Activated naive CD8-positive, alpha-beta T cell treated with anti-CD3 and anti-CD28 coated beads for 36 hours (primary cell): ENCODE measurements around the gene SLC4A11. TPM values are rescaled to one million over a fixed set of nuclear protein-coding genes. Genes with fewer than 3 reads are reported as not detected.

ENCODE experiments used
- DNase-seq: peaks from one replicate; pipeline ENCODE4 v3.0.0; 2021
- H3K27ac Mint-ChIP-seq: one replicate; pipeline ENCODE4 v1.8.0; 2022; ENCODE audit warnings: mild to moderate bottlenecking, moderate library complexity, mixed read lengths
- H3K27me3 Mint-ChIP-seq: one replicate; pipeline ENCODE4 v1.8.0; 2022; ENCODE audit warnings: mild to moderate bottlenecking, mixed read lengths
- H3K36me3 Mint-ChIP-seq: one replicate; pipeline ENCODE4 v1.8.0; 2021; ENCODE audit warnings: mild to moderate bottlenecking, mixed read lengths
- H3K4me1 Mint-ChIP-seq: one replicate; pipeline ENCODE4 v1.8.0; 2021; ENCODE audit warnings: mixed read lengths
- H3K4me3 Mint-ChIP-seq: one replicate; pipeline ENCODE4 v1.8.0; 2022; ENCODE audit warnings: mild to moderate bottlenecking, moderate library complexity, mixed read lengths
- H3K9me3 Mint-ChIP-seq: one replicate; pipeline ENCODE4 v1.8.0; 2022; ENCODE audit warnings: mixed read lengths
- total RNA-seq, 2 experiments: library from RNA; stranded (reverse); gene quantifications; one replicate each; pipeline ENCODE4 v1.2.3, GENCODE V29; 2021

SLC4A11 gene
- total RNA-seq, 2 experiments from 2014 or later: 1.8 to 2.9 TPM

DNA sequence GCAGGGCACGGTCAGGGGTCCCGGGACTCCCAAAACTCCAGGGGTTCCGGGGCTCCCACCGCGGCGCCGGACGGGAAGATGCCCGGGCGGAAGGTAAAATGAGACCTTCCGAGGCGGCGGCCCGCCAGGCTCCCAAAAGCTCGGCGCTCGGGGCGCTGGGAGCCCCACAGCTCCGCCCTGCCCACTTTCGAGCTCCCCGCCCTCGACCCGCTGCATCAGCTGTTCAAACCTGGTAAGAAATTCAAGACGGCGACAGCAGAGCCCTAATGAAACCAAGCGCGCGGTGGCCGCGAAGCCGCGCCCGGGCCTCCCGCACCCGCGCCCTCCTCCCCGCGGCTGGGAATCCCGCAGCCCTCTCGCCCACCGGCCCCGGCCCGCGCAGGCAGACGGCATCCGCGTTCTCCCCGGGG lies 369 bp downstream of the SLC4A11 start:
- Mint-ChIP-seq H3K27me3 (peaks cover 63% of the 10 kb centered on the region), H3K9me3 (no peaks in the 10 kb centered on the region), H3K4me1 (peaks cover 8% of the 10 kb centered on the region), H3K4me3 (peak overlapping the region; percentile 78), H3K36me3 (no peaks in the 10 kb centered on the region), H3K27ac (no peak overlapping the region)
- DNase-seq: peak; percentile 69

- no peaks in the 10 kb centered on the region for H3K36me3 Mint-ChIP-seq
- peak overlapping the region; percentile 66 for H3K4me3 Mint-ChIP-seq
- H3K9me3 Mint-ChIP-seq: no peaks in the 10 kb centered on the region
- no peak overlapping the region for H3K27ac Mint-ChIP-seq
- peak; percentile 23 for DNase-seq
- peaks cover 63% of the 10 kb centered on the region for H3K27me3 Mint-ChIP-seq
- peaks cover 8% of the 10 kb centered on the region for H3K4me1 Mint-ChIP-seq
These were observed 903 bp downstream of the SLC4A11 start for GRCh38 chr20:3237958-3238615.

DNA sequence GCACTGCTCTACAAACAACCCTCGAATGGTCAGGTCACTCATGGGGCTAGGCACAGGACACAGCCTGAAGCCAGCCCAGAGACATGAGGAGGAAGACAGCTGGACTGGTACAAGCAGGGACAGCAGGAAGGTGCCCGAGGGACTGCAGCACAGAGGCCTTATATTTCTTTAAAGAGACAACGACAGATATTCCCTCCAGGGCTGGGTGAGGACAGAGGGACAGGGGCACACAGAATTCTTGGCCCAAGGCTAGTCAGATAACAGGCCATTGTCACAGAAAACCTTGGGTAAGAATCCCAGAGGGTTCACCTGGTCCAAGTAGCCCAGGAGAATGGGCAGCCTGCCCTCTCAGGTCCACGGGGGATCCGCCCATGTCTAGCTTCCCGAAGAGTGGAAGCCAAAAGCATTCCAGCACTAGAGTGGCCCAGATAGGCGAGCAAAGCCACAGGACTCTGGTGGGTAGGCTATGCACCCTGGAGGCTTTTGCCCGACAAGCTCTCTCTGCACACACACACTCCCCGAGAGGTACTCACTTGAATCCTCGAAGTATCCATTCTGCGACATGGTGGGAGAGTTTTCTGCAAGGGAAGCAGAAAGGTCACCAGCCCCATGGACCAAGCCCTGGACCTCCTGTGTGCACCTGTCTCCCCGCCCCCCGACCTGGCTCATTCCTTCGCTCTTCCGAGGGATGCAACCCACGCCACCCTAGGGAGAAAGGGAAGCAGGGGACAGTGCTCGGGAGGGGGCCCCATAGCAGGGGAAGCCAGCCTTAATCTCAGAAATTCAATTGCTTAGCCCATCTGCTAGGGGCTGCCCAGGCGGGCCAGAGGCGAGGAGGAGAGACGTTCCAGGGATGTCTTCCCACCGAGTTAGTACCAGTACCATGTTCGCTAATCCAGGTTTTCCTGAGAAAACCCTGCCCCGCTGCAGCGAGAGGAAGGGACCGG lies 1.7 kb downstream of the SLC4A11 start:
- Mint-ChIP-seq H3K4me3 (peak overlapping the region; percentile 66), H3K4me1 (peaks cover 8% of the 10 kb centered on the region), H3K36me3 (no peaks in the 10 kb centered on the region), H3K27me3 (peaks cover 60% of the 10 kb centered on the region), H3K9me3 (no peaks in the 10 kb centered on the region), H3K27ac (no peak overlapping the region)
- DNase-seq: no peak

DNA sequence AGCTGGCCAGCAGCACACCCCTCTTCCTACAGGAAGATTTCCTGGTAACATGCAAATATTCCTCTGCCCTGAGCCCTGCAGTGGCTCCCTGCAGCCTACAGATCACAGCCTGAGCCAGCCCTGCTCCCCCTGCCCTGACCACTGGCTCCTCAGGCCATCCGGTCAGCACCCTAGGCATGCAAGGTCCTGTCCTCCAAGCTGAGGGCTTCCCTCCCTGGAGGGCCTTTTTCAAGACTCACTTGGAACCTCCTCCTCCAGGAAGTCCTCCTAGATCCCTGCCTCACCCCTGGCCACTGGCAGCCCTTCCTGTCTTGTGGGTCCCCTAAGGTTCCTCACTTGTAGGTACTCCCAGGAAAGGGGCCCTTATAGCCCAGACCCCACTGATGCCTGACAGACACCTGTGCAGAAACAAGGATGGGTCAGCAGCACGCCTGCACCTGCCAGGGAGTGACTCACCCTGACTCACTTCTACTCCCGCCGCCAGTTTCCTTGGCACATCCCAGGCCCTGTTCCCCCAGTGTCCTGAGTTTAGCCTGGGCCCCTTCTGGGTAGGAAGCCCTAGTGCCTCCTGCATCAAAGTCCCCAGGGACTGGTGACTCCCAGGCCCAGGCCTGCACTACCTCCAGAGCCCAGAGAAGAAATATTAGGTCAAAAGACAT lies 3.2 kb downstream of the SLC4A11 start:
- H3K4me3 Mint-ChIP-seq: no peak overlapping the region

DNA sequence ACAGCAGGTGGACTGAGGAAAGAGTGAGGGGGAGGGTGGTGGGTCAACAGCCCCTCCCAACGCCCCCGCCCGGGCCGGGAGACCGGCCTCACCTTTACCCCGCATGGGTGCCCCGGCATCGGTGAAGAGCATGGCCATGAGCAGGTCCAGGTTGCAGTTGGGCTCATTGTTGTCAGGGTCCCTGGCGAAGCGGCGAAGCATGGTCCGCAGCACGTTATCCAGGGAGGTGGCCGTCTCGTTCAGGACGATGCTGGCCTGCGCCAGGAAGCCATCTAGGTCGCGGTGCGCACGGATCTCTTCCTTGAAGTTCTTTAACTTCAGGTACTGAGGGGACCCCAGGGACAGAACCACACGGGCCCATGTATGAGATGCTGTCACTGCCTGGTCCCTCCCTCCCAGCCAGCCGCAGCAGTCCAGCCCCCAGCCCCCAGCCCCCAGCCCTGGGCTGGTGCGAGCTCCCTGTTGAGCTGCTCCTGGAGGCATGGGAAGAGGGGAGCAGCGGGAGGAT lies 4.9 kb downstream of the SLC4A11 start:
- Mint-ChIP-seq H3K27me3 (peaks cover 34% of the 10 kb centered on the region), H3K27ac (no peak overlapping the region), H3K4me3 (no peak overlapping the region), H3K36me3 (no peaks in the 10 kb centered on the region), H3K4me1 (peaks cover 4% of the 10 kb centered on the region), H3K9me3 (no peaks in the 10 kb centered on the region)
- no peak for DNase-seq

More for the DNA sequence above, 3.2 kb downstream of the SLC4A11 start:
- no peaks in the 10 kb centered on the region for H3K9me3 Mint-ChIP-seq
- peaks cover 48% of the 10 kb centered on the region for H3K27me3 Mint-ChIP-seq
- DNase-seq: no peak
- H3K36me3 Mint-ChIP-seq: no peaks in the 10 kb centered on the region
- H3K27ac Mint-ChIP-seq: no peak overlapping the region
- peaks cover 8% of the 10 kb centered on the region for H3K4me1 Mint-ChIP-seq

- no peak for DNase-seq
- Mint-ChIP-seq H3K9me3 (no peaks in the 10 kb centered on the region), H3K27ac (no peak overlapping the region), H3K36me3 (no peaks in the 10 kb centered on the region), H3K4me1 (peaks cover 4% of the 10 kb centered on the region), H3K4me3 (no peak overlapping the region), H3K27me3 (peaks cover 30% of the 10 kb centered on the region)
These were observed 5.6 kb downstream of the SLC4A11 start for GRCh38 chr20:3233131-3233990.

DNA sequence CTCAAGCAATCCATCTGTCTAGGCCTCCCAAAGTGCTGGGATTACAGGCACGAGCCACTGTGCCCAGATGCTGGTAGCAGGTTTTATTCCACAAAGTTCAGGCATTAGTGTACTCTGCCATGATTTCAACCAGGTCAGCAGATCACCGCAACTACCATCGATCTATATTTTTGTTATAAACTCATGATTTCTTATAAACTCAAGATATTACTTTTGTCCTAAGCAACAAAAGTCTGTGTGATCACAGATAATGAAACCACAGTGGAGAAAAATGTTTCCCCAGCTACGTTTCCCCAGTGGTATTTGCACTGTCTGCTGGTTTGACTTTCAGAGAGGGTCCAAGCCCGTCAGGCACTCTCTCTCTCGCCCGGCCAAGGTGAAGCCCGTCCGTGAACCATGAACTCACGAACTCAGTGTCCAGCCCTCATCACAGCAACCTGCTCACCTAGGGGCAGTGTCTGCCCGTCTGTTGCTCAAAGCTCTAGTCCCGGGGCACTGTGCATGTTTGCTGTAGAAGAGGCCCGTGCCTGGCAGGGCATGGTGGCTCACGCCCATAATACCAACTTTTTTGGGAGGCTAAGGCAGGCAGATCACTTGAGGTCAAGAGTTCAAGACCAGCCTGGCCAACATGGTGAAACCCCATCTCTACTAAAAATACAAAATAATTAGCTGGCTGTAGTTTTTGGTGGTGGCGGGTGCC lies 7.0 kb downstream of the SLC4A11 start:
- no peak overlapping the region for H3K27ac Mint-ChIP-seq

DNA sequence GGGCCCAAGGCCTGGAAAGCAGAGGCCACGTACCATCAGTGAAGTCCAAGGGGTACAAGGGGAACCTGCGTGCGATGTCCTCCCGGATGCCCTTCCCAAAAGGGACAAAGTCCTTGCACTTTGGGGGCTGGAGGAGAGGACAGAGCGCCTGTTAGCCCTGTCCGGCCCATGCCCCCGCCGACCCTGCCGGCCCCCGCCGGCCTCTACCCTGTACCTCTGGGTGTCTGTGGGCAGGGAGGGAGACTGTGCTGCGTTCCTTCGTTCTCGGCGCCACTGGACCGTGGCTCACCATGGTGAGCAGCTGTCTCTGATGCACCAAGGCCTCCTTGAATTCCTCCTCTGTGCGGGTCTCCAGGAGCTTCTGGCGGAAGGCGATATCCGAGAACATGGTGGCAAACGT lies 7.9 kb downstream of the SLC4A11 start:
- no peaks in the 10 kb centered on the region for H3K4me1 Mint-ChIP-seq
- no peak overlapping the region for H3K4me3 Mint-ChIP-seq
- H3K9me3 Mint-ChIP-seq: no peaks in the 10 kb centered on the region
- peaks cover 10% of the 10 kb centered on the region for H3K27me3 Mint-ChIP-seq
- H3K36me3 Mint-ChIP-seq: no peaks in the 10 kb centered on the region
- H3K27ac Mint-ChIP-seq: no peak overlapping the region
- no peak for DNase-seq

More for the DNA sequence above, 7.0 kb downstream of the SLC4A11 start:
- Mint-ChIP-seq H3K9me3 (no peaks in the 10 kb centered on the region), H3K4me1 (no peaks in the 10 kb centered on the region), H3K27me3 (peaks cover 19% of the 10 kb centered on the region), H3K36me3 (no peaks in the 10 kb centered on the region), H3K4me3 (no peak overlapping the region)
- DNase-seq: no peak

GRCh38 chr20:3229798-3230197 lies 9.2 kb downstream of the SLC4A11 start:
- H3K9me3 Mint-ChIP-seq: no peaks in the 10 kb centered on the region
- H3K36me3 Mint-ChIP-seq: no peaks in the 10 kb centered on the region
- no peaks in the 10 kb centered on the region for H3K27me3 Mint-ChIP-seq
- no peak overlapping the region for H3K4me3 Mint-ChIP-seq
- DNase-seq: no peak
- no peak overlapping the region for H3K27ac Mint-ChIP-seq
- H3K4me1 Mint-ChIP-seq: no peaks in the 10 kb centered on the region

DNA sequence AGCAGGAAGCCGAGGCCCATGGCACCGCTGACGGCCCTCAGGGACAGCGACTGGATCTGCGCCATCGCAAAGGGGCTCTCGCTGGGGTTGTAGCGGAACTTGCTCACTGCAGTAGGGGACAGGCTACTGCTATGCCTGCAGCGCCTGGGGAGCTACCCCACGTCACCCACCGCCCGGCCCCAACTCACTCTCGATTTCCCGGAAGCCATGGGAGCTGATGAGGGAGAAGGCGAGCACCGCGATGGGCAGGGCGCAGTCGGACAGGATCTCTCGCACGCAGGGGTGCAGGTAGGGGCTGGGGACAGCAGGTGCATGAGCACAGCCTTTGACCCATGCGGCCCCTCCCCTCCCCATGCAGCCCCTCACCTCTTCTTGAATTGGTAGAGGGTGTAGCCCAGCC lies 9.8 kb downstream of the SLC4A11 start:
- H3K27ac Mint-ChIP-seq: no peak overlapping the region
- no peak overlapping the region for H3K4me3 Mint-ChIP-seq
- no peaks in the 10 kb centered on the region for H3K27me3 Mint-ChIP-seq
- H3K4me1 Mint-ChIP-seq: no peaks in the 10 kb centered on the region
- no peaks in the 10 kb centered on the region for H3K36me3 Mint-ChIP-seq
- DNase-seq: no peak
- H3K9me3 Mint-ChIP-seq: no peaks in the 10 kb centered on the region

GRCh38 chr20:3228750-3229032 lies 10.3 kb downstream of the SLC4A11 start:
- H3K9me3 Mint-ChIP-seq: no peaks in the 10 kb centered on the region
- no peak for DNase-seq
- no peaks in the 10 kb centered on the region for H3K36me3 Mint-ChIP-seq
- no peak overlapping the region for H3K27ac Mint-ChIP-seq
- H3K27me3 Mint-ChIP-seq: no peaks in the 10 kb centered on the region
- H3K4me3 Mint-ChIP-seq: no peak overlapping the region
- peaks cover 2% of the 10 kb centered on the region for H3K4me1 Mint-ChIP-seq

DNA sequence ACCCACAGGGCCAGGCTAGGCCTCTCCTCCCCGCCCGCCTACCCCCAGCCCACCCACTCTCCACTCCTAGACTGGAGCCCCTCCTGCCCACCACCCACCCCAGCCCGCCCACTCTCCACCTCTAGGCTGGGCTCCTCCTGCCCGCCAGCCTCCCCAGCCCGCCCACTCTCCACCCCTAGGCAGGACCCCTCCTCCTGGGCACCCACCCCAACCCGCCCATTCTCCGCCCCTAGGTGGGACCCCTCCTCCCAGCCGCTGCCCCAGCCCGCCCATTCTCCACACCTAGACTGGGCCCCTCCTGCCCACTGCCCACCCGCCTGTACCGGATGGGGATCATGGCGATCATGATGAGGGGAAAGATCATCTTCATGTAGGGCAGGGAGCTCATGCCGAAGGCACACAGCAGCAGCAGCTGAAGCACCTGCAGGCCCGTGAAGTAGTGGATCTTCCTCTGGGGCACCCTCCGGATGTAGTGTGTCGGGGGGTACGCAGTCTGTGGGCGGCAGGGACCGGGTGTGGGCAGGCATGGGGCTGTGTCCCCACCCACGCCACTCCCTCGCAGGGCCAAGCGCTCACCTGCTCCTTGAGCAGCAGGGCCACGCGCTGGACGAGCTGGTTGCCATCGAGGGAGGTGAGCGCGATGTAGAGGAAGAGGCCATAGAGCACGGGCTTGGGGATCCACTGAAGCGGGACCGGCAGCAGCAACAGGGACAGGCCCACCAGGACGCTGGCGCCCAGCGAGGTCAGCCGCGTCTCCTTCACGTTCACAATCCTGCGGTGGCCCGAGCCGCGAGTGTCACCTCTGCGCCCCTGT lies 10.8 kb downstream of the SLC4A11 start:
- Mint-ChIP-seq H3K36me3 (no peaks in the 10 kb centered on the region), H3K4me3 (peak overlapping the region; percentile 14), H3K9me3 (no peaks in the 10 kb centered on the region), H3K27ac (no peak overlapping the region), H3K4me1 (peaks cover 6% of the 10 kb centered on the region), H3K27me3 (no peaks in the 10 kb centered on the region)
- DNase-seq: no peak

DNA sequence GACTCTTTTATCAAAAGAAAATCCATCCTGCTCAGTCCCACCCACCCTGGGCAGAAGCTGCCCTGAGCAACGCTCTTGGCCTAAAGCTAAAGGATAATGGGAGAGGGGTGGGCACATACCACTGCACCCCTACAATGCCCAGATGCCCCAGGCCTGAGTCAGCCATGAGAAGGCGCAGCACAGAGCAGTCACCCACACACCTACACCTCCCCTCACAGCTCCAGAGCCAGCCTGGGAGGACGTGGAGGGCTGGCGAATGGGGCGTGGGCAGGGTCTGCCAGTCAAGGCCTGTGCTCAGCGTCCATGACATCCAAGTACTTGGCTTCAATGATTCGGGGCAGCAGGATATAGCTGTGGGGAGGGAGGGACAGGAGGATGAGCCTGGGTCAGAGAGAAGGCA lies 11.5 kb downstream of the SLC4A11 start:
- Mint-ChIP-seq H3K27ac (no peak overlapping the region), H3K4me3 (no peak overlapping the region), H3K27me3 (no peaks in the 10 kb centered on the region), H3K36me3 (no peaks in the 10 kb centered on the region), H3K4me1 (peaks cover 13% of the 10 kb centered on the region), H3K9me3 (no peaks in the 10 kb centered on the region)
- DNase-seq: no peak
